Measurements from ENCODE around the gene REC8.

Gene REC8

GRCh38 chr14:24171422-24172260, at the start of gene REC8:
REC8 (plus strand) TSS chr14:24172080; CDS start chr14:24172553, 473 bp downstream.
- in situ Hi-C loops (cut with HindIII; ENCODE audit: low pct_unique_long_range_greater_than_20kb, low sequenced_read_pairs): no loop called here
- no peak for TF ChIP-seq JUND (IDR thresholded peaks at IDR 0.05; ENCODE audit: low read depth)
- DNase-seq (ENCODE audit: low read depth in 1 of 2, low spot score in 1 of 2): no peak

- no peak for TF ChIP-seq JUND (IDR thresholded peaks at IDR 0.05; ENCODE audit: low read depth)
- in situ Hi-C loops (cut with HindIII; ENCODE audit: low pct_unique_long_range_greater_than_20kb, low sequenced_read_pairs): no loop called here
- DNase-seq (ENCODE audit: low read depth in 1 of 2, low spot score in 1 of 2): no peak
Measured at GRCh38 chr14:24122416-24122815, 49.5 kb upstream of the REC8 start.

GRCh38 chr14:24122898-24123297, 49.0 kb upstream of the REC8 start:
- no peak for DNase-seq (ENCODE audit: low read depth in 1 of 2, low spot score in 1 of 2)
- TF ChIP-seq JUND (IDR thresholded peaks at IDR 0.05; ENCODE audit: low read depth): no peak
- in situ Hi-C loops (cut with HindIII; ENCODE audit: low pct_unique_long_range_greater_than_20kb, low sequenced_read_pairs): no loop called here

DNA sequence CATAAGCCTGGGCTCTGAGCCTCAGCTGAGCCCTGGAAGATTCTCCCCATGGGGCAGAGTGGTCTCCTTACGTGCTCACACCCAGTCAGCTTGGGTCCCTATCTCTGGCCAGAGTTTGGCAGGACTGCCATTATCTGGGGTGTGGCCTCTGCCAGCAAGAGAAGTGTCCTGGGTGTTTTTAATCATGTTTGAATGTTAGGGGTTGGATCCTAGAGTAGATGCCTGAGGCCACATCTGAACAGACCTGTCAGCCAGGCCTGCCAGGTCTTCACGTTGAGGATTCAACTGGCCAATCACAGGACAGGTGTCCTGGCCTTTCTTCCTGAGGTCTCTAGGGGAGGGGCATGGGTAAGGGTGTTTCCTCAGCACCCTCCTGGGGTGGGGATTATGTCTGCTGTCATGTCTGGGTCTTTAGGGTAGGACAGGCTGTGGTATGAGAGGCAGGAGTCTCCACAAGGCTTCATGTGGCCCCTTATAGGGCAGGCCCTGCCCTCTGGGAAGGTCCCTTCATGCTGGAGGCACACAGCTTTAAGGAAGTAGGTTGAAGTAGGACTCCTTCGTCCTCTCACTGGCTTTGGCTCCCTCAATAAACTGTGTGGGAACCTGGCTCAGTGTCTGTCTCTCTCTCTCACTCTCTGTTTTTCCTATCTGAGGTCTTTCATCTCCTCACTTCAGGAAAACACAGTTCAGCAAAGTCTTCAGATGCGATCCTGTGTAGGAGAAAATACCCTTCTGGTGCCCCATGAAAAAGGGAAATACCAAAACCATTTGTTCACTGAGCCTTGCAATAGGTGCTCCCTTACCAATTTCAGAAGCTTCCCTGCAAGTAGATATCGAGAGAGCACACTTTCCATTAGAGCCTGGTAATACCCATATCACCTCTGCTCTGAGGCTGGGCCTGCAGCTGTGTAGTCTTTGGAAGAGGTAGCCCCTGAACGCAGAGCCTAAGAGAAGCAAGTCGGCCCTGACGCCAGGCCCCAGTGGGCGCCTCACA, 48.2 kb upstream of the REC8 start:
- no peak for DNase-seq (ENCODE audit: low read depth in 1 of 2, low spot score in 1 of 2)
- in situ Hi-C loops (cut with HindIII; ENCODE audit: low pct_unique_long_range_greater_than_20kb, low sequenced_read_pairs): no loop called here
- no peak for TF ChIP-seq JUND (IDR thresholded peaks at IDR 0.05; ENCODE audit: low read depth)

DNA sequence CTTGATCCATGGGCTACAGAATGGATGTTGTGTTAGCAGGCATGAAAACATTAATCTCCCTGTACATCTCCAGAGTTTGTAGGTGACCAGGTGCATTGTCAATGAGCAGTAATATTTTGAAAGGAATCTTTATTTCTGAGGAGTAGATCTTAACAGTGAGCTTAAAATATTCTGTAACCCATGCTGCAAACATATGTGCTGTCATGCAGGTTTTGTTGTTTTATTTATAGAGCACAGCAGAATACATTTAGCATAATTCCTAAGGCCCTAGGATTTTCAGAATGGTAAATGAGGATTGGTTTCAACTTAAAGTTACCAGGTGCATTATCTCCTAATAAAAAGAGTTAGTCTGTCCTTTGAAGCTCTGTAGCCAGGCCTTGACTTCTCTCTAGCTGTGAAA, 44.9 kb upstream of the REC8 start:
- in situ Hi-C loops (cut with HindIII; ENCODE audit: low pct_unique_long_range_greater_than_20kb, low sequenced_read_pairs): no loop called here
- TF ChIP-seq JUND (IDR thresholded peaks at IDR 0.05; ENCODE audit: low read depth): no peak
- no peak for DNase-seq (ENCODE audit: low read depth in 1 of 2, low spot score in 1 of 2)

DNA sequence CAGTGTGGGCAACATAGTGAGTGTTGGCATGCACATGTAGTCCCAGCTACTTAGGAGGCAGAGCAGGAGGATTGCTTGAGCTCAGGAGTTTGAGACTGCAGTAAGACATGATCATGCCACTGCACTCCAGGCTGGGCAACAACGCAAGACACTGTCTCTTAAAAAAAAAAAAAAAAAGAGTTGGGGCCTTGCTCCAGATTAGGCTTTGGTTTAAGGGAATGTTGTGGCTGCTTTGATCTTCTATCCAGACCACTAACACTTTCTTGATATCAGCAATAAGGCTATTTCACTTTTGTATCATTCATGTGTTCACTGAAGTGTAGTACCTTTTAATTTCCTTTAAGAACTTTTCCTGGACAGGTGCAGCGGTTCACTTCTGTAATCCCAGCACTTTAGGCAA, 44.2 kb upstream of the REC8 start:
- no peak for TF ChIP-seq JUND (IDR thresholded peaks at IDR 0.05; ENCODE audit: low read depth)
- DNase-seq (ENCODE audit: low read depth in 1 of 2, low spot score in 1 of 2): no peak
- in situ Hi-C loops (cut with HindIII; ENCODE audit: low pct_unique_long_range_greater_than_20kb, low sequenced_read_pairs): no loop called here

GRCh38 chr14:24129410-24129998, 42.4 kb upstream of the REC8 start:
- no peak for TF ChIP-seq JUND (IDR thresholded peaks at IDR 0.05; ENCODE audit: low read depth)
- in situ Hi-C loops (cut with HindIII; ENCODE audit: low pct_unique_long_range_greater_than_20kb, low sequenced_read_pairs): no loop called here
- no peak for DNase-seq (ENCODE audit: low read depth in 1 of 2, low spot score in 1 of 2)

DNA sequence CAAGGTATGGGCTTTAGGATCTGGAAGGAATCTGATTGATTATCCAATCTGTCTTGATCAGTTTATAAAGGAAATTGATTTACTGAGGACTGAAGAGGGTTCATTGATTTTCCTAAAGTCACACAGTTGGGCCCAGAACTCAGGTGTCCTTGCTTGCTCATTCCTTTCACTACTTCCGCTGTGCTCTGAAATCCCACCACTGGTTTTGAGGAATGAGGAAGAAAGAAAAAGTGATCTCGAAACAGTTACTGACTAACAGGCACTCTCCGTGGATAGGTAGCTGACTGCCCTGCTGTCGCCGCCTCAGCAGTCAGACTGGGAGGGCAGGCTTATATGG, 41.5 kb upstream of the REC8 start, which contains the start of gene FITM1:
TSS of gene FITM1 (plus strand) at position 280 of the 337 bp plus-strand sequence. CDS start 905 bp downstream, outside the sequence.
- DNase-seq (ENCODE audit: low read depth in 1 of 2, low spot score in 1 of 2): no peak
- in situ Hi-C loops (cut with HindIII; ENCODE audit: low pct_unique_long_range_greater_than_20kb, low sequenced_read_pairs): no loop called here
- no peak for TF ChIP-seq JUND (IDR thresholded peaks at IDR 0.05; ENCODE audit: low read depth)

GRCh38 chr14:24130717-24131548, 40.9 kb upstream of the REC8 start:
- in situ Hi-C loops (cut with HindIII; ENCODE audit: low pct_unique_long_range_greater_than_20kb, low sequenced_read_pairs): no loop called here
- DNase-seq (ENCODE audit: low read depth in 1 of 2, low spot score in 1 of 2): no peak
- no peak for TF ChIP-seq JUND (IDR thresholded peaks at IDR 0.05; ENCODE audit: low read depth)

DNA sequence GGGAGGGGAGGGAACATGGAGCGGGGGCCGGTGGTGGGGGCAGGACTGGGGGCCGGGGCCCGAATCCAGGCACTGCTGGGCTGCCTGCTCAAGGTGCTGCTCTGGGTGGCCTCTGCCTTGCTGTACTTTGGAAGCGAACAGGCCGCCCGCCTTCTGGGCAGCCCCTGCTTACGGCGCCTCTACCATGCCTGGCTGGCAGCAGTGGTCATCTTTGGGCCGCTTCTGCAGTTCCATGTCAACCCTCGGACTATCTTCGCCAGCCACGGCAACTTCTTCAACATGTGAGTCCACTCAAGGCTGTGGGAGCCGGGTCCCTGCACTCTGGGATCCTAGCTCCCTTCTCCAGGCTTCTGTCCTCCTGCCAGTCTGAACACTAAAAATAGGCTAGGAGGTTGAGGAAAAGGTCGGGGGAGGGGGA, 40.3 kb upstream of the REC8 start:
- TF ChIP-seq JUND (IDR thresholded peaks at IDR 0.05; ENCODE audit: low read depth): no peak
- in situ Hi-C loops (cut with HindIII; ENCODE audit: low pct_unique_long_range_greater_than_20kb, low sequenced_read_pairs): no loop called here
- DNase-seq (ENCODE audit: low read depth in 1 of 2, low spot score in 1 of 2): no peak

- in situ Hi-C loops (cut with HindIII; ENCODE audit: low pct_unique_long_range_greater_than_20kb, low sequenced_read_pairs): no loop called here
- peak in 1 of 2 experiments; percentile 61 for DNase-seq (ENCODE audit: low read depth in 1 of 2, low spot score in 1 of 2)
Measured at GRCh38 chr14:24132061-24132685, 39.7 kb upstream of the REC8 start.

More at GRCh38 chr14:24132061-24132685, 39.7 kb upstream of the REC8 start:
- TF ChIP-seq JUND (IDR thresholded peaks at IDR 0.05; ENCODE audit: low read depth): no peak

All from T47D (cell line).